ENCODE measurements around the gene FURIN. TPM values are rescaled to one million over a fixed set of nuclear protein-coding genes. Genes with fewer than 3 reads are reported as not detected.
A peak's percentile ranks its signal among the peaks of the same experiment; 100 is the strongest.

Gene FURIN
- 2.1 and 4.9 TPM in 2 replicates for total RNA-seq (2014; rRNA removed; shearing (Covaris generic))
- total RNA-seq (2022): 7.4 and 10.3 TPM in 2 replicates
- Bru-seq, nascent RNA: percentile 36 among the genes with signal in this experiment
- BruChase-seq, experiment 1, labeled RNA remaining after a 6-hour chase: percentile 36 among the genes with signal in this experiment
- BruChase-seq, experiment 2, labeled RNA remaining after a 2-hour chase: percentile 43 among the genes with signal in this experiment
- long read RNA-seq, full-length matches to known transcripts: 12 of 25 reads
- long read RNA-seq, partial matches to known transcripts: 8 of 25 reads
- long read RNA-seq, other reads (novel, unspliced or antisense): 5 of 25 reads

DNA sequence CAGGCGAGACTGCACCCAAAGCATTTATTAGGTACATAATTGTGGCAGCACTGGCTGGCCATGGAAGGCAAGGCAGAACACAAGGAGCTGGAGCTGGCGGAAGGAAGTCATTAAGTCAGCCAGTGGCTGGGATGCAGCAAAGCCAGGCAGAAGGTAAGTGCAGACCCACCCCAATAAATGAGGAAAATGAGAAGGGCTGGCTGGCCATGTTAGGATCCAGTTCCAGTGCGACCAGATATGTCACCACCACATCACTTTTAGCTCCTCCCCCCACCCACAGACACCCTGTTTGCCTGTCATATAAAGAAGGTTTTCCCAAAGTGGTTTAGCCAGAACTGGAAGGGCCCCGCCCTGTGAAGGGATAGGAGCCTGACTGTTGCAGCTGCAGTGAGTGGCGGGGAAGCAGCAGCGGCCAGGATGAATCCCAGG is at the start of gene FURIN:
FURIN (plus strand) TSS at position 328 of the 429 bp plus-strand sequence. CDS start 7,153 bp downstream, outside the sequence.
- ChIA-PET POLR2A (interaction anchor here (0.7 kb wide), 1 partner anchor 24 kb away, joined by 4 read pairs; no protein-coding TSS in a partner anchor), CTCF (ENCODE audit: unreplicated experiment) (no interaction called here)
- Histone ChIP-seq H3K4me3 (ENCODE audit: low read depth, low read length, poor library complexity, severe bottlenecking) (no peak within 1 kb of the TSS), H3K9me3 (ENCODE audit: low read length) (no peaks in the 10 kb centered on the region), H4K20me1 (ENCODE audit: insufficient read depth, low read length) (no peaks in the 10 kb centered on the region; the same call in 1 of the 2 replicates), H3K27ac (ENCODE audit: low read depth, low read length, poor library complexity, severe bottlenecking) (no peak within 1 kb of the TSS), H2AFZ (ENCODE audit: low read length) (peak within 1 kb of the TSS; percentile 24; the same call in 1 of the 2 replicates), H3K36me3 (ENCODE audit: insufficient read depth, low read length) (no peaks in the 10 kb centered on the region), H3K4me2 (ENCODE audit: low read length) (peak within 1 kb of the TSS; percentile 90; the same call in 1 of the 2 replicates), H3K4me1 (ENCODE audit: insufficient read depth, low read length, poor library complexity, severe bottlenecking) (peaks cover 36% of the 10 kb centered on the region), H3K9me2 (ENCODE audit: insufficient read depth, low read length) (no peaks in the 10 kb centered on the region), H3K79me2 (ENCODE audit: insufficient read depth, low read depth, low read length) (no peaks in the 10 kb centered on the region)
- DNase-seq (ENCODE audit: low spot score): no peak
- intact Hi-C loops (cut with micrococcal nuclease; ENCODE audit: unreplicated experiment): no loop called here
- no TSS peak for BruUV-seq (replicated peaks)
- TF ChIP-seq, protein P1, sequence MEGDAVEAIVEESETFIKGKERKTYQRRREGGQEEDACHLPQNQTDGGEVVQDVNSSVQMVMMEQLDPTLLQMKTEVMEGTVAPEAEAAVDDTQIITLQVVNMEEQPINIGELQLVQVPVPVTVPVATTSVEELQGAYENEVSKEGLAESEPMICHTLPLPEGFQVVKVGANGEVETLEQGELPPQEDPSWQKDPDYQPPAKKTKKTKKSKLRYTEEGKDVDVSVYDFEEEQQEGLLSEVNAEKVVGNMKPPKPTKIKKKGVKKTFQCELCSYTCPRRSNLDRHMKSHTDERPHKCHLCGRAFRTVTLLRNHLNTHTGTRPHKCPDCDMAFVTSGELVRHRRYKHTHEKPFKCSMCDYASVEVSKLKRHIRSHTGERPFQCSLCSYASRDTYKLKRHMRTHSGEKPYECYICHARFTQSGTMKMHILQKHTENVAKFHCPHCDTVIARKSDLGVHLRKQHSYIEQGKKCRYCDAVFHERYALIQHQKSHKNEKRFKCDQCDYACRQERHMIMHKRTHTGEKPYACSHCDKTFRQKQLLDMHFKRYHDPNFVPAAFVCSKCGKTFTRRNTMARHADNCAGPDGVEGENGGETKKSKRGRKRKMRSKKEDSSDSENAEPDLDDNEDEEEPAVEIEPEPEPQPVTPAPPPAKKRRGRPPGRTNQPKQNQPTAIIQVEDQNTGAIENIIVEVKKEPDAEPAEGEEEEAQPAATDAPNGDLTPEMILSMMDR (conservative IDR thresholded peaks at IDR 0.05; ENCODE audit: low read length): no peak
- no peak for TF ChIP-seq EZH2phosphoT487 (IDR thresholded peaks at IDR 0.05; ENCODE audit: borderline replicate concordance, low read depth, low read length)

DNA sequence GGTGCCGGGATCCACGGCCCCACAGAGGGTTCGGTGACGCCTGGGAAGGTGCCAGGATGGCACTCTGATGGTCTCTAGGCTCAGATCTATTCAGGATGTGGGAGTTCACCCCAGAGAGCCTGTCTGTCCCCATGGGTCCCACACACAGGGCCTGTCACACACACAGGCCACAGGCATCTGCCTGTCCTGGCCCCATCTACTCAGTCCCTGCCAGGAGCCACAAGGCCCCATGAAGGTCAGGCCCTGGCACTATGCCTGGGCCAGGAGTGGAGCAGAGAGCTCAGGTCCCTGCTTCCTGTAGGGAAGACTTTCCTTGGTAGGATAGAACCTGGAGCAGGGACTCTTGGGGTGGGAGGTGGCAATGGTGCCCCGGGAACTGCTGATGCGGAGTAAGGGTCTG is 49.0 kb upstream of the FURIN start:
- no peak for DNase-seq (ENCODE audit: low spot score)
- Histone ChIP-seq H3K9me2 (ENCODE audit: insufficient read depth, low read length) (no peaks in the 10 kb centered on the region), H3K9me3 (ENCODE audit: low read length) (no peaks in the 10 kb centered on the region), H3K4me2 (ENCODE audit: low read length) (no peak overlapping the region), H4K20me1 (ENCODE audit: insufficient read depth, low read length) (no peaks in the 10 kb centered on the region), H3K4me3 (ENCODE audit: low read depth, low read length, poor library complexity, severe bottlenecking) (no peak overlapping the region), H3K27ac (ENCODE audit: low read depth, low read length, poor library complexity, severe bottlenecking) (no peak overlapping the region), H3K79me2 (ENCODE audit: insufficient read depth, low read depth, low read length) (no peaks in the 10 kb centered on the region), H3K4me1 (ENCODE audit: insufficient read depth, low read length, poor library complexity, severe bottlenecking) (peaks cover 33% of the 10 kb centered on the region), H2AFZ (ENCODE audit: low read length) (no peak overlapping the region), H3K36me3 (ENCODE audit: insufficient read depth, low read length) (peaks cover 17% of the 10 kb centered on the region; the same call in 1 of the 2 replicates)
- TF ChIP-seq, protein P1 (conservative IDR thresholded peaks at IDR 0.05; ENCODE audit: low read length): no peak
- CTCF ChIA-PET (ENCODE audit: unreplicated experiment): no interaction called here
- BruUV-seq (replicated peaks): no TSS peak
- POLR2A ChIA-PET: interaction anchor here (0.6 kb wide), 1 partner anchor 137 kb away, joined by 3 read pairs; no protein-coding TSS in a partner anchor
- intact Hi-C loops (cut with micrococcal nuclease; ENCODE audit: unreplicated experiment): no loop called here

DNA sequence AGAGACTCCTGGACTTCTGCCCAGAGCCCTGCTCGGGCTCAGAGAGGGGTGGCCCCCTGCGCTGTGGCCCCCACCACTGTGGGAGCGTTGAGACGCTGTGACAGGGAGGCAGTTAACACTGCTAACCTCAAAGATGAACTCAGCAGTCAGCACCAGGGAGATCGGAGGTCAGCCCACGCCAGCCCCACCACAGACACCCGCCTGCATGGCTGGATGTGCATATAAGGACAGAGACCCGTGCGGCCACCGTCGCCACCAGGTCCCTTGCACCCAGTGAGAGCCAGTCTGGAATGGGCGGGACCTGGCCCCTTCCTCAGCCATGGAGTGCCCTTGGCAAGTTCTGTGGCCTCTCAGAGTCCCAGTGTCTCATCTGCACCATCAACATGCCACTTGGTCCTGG is 48.5 kb upstream of the FURIN start:
- Histone ChIP-seq H3K27ac (ENCODE audit: low read depth, low read length, poor library complexity, severe bottlenecking) (no peak overlapping the region), H3K9me2 (ENCODE audit: insufficient read depth, low read length) (no peaks in the 10 kb centered on the region), H3K4me1 (ENCODE audit: insufficient read depth, low read length, poor library complexity, severe bottlenecking) (peaks cover 33% of the 10 kb centered on the region), H3K36me3 (ENCODE audit: insufficient read depth, low read length) (peaks cover 14% of the 10 kb centered on the region; the same call in 1 of the 2 replicates), H4K20me1 (ENCODE audit: insufficient read depth, low read length) (no peaks in the 10 kb centered on the region), H2AFZ (ENCODE audit: low read length) (no peak overlapping the region), H3K4me2 (ENCODE audit: low read length) (no peak overlapping the region), H3K79me2 (ENCODE audit: insufficient read depth, low read depth, low read length) (no peaks in the 10 kb centered on the region), H3K9me3 (ENCODE audit: low read length) (no peaks in the 10 kb centered on the region), H3K4me3 (ENCODE audit: low read depth, low read length, poor library complexity, severe bottlenecking) (no peak overlapping the region)
- TF ChIP-seq, protein P1 (conservative IDR thresholded peaks at IDR 0.05; ENCODE audit: low read length): no peak
- TF ChIP-seq EZH2phosphoT487 (IDR thresholded peaks at IDR 0.05; ENCODE audit: borderline replicate concordance, low read depth, low read length): no peak
- no peak for DNase-seq (ENCODE audit: low spot score)
- BruUV-seq (replicated peaks): no TSS peak
- CTCF ChIA-PET (ENCODE audit: unreplicated experiment): no interaction called here
- intact Hi-C loops (cut with micrococcal nuclease; ENCODE audit: unreplicated experiment): no loop called here
- POLR2A ChIA-PET: interaction anchor here (0.6 kb wide), 1 partner anchor 137 kb away, joined by 3 read pairs; no protein-coding TSS in a partner anchor
